Suprapubic skin (tissue), 3 donors: ENCODE data around the gene HECW1.

Experiments
- CTCF ChIP-seq, 2 donors: fragments of 200-600 bp in 1 of 2; fragments of 450-650 bp in 1 of 2; sonication (generic) in 1 of 2; IDR thresholded peaks; one replicate each; pipeline ENCODE4 v1.5.1; 2016 to 2019; ENCODE audit warnings: antibody characterized with exemption in 2 of 2, mild to moderate bottlenecking in 1 of 2, moderate library complexity in 1 of 2
- POLR2A ChIP-seq, 2 donors: fragments of 450-650 bp; IDR thresholded peaks; one replicate each; pipeline ENCODE4 v1.6.1; 2017; ENCODE audit warnings: antibody characterized with exemption in 2 of 2, mild to moderate bottlenecking in 2 of 2, moderate library complexity in 2 of 2

- TF ChIP-seq POLR2A (IDR thresholded peaks at IDR 0.05) (no peak), CTCF (IDR thresholded peaks at IDR 0.05) (no peak)
Observed at GRCh38 chr7:43142703-43143102, 30.3 kb downstream of the HECW1 start.
